RPMI7951 (cell line): Measurements from ENCODE around the gene METTL1. TPM values are rescaled to one million over a fixed set of nuclear protein-coding genes. Genes with fewer than 3 reads are reported as not detected.

Experiments
- DNase-seq: peaks from one replicate; pipeline ENCODE4 v3.0.0-alpha.2; 2012; ENCODE audit warnings: low read depth
- total RNA-seq: library from RNA; depleted of rRNA; stranded (reverse); fragments of >200 nt; shearing (Covaris generic); gene quantifications from 2 replicates; pipeline ENCODE4 v1.2.3, GENCODE V29; 2014

Gene METTL1
- total RNA-seq, 1 experiment from 2014 or later: 8.8 TPM

DNA sequence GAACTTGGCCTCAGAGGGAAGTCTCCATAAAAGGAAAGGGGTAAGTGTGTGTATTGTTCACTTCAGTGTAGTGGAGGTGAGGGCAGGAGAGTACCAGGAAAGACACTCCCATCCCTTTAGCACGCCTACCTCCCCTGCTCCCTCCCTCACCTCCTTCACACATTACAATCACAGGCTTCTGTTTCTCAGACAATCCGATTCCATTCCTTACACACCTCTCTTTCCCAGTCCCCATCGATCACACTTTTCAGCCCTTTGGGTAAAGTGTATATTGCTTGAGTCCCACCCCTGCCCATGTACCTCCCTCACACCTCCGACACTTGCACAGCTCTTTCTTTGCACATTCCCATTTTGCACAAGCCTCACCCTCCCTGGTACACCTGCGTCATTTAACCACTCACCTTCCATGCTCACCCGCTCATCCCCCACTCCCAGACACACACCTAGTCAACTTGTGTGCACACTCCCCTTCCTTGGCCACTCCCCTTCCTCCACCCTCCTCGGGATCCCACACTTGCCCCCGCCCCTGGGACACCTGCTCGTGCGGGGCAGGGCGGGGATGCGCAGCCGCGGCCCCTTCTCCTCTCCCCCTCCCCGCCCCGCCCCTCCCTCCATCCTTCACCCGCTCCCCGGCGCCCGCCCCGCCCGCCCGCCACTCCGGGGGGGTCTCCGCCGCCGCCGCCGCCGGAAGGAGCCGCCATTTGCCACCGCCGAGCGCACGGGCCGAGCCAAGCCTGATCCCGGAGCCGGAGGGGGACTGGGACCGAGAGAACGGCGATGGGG is 17.3 kb downstream of the METTL1 start, which contains the start of gene MARCHF9:
TSS of gene MARCHF9 (plus strand) at position 693 of the 783 bp plus-strand sequence. CDS start 426 bp downstream, outside the sequence.
- no peak for DNase-seq

DNA sequence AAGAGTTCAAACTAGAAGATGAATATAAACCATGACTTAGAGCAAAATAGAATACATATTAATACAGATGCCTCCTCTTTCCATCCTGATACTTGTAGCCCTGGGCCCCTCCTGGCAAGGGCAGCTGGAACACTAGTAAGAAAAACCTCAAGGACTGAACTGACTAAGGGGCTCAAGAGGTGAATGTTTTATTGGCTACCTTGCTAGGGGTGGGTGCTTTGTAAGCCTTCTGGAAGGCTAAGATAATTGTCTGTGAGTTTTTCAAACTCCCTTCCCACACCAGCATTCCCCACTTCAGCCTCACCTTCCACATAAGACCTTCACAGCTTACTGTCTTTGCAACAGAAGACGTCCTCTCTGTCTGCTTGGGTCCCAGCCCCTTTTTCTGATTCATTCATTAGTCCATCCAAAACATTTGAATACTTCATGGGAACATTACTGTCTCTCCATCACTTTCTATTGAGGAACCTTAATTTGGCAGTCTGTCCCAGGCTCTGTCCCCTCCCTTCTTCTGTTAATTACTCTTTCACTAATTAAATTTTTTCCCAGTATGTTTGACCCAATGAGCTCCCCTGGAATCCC is 18.1 kb downstream of the METTL1 start:
- DNase-seq: no peak

DNA sequence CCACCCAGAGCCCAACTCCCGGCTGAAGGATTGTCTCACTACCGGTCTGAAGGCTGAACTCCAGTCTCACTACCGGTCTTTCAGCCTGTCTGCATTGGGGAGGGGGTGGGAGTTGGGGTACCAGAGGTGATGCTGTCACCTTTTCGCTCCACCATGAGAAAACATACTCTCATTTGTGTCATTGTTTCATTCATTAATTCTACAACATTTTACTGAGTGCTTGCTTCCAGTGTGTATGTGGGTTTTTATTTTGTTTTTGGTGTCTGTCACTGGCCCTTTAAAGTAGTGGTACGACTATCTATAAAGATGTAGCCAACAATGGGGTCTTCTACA is 19.3 kb downstream of the METTL1 start:
- no peak for DNase-seq

DNA sequence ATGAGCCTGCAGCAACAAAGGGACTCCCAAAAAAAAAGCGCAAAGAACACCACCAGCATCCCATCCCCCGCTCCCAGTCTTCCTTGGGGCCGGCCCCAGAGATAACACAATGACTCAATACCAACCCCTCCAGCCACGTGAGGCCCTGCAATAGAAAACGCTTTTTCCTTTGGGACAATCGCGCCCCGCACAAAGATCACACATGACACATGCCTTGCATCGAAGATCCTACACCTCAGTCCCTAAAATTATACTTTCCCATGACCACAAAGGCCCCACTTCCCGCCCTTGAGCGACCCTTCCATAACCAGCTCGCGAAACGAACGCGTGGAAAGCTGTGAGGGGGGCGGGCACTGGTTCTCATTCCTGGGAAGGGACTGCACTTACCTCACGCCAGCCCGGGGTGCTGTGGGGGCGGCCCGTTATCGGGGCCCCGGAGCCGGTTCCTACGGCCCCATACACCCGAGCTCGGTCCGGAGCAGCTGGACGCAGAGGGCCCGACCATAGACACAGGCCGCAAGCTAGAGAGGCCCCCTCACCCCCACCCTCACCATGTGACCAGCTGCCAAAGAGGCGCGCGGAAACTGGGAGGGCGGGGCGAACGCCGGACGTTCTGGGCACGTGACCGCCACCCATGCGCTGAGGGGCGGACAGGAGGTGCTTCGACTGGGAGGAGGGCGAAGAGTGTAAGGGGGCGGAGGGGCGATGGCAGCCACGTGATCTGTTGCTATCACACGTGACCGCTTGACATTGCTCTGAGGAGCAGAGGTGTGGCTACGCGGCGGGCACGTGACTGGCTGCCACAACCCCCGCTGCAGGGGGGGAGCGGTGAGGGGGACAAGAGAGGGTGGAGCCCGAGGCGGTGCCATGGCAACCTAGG is 19.9 kb downstream of the METTL1 start, which contains the start of gene CDK4:
TSS of gene CDK4 (minus strand) at position 523 of the 880 bp plus-strand sequence. CDS start 593 bp downstream, outside the sequence.
- DNase-seq: peak; percentile 99

DNA sequence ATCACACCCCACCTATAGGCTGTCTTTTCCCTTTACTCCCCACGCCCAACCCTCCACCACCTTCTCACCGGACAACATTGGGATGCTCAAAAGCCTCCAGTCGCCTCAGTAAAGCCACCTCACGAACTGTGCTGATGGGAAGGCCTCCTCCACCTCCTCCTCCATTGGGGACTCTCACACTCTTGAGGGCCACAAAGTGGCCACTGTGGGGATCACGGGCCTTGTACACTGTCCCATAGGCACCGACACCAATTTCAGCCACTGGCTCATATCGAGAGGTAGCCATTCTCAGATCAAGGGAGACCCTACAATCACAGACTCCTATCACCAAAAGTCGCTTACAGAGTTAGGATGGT is 20.5 kb downstream of the METTL1 start:
- no peak for DNase-seq

DNA sequence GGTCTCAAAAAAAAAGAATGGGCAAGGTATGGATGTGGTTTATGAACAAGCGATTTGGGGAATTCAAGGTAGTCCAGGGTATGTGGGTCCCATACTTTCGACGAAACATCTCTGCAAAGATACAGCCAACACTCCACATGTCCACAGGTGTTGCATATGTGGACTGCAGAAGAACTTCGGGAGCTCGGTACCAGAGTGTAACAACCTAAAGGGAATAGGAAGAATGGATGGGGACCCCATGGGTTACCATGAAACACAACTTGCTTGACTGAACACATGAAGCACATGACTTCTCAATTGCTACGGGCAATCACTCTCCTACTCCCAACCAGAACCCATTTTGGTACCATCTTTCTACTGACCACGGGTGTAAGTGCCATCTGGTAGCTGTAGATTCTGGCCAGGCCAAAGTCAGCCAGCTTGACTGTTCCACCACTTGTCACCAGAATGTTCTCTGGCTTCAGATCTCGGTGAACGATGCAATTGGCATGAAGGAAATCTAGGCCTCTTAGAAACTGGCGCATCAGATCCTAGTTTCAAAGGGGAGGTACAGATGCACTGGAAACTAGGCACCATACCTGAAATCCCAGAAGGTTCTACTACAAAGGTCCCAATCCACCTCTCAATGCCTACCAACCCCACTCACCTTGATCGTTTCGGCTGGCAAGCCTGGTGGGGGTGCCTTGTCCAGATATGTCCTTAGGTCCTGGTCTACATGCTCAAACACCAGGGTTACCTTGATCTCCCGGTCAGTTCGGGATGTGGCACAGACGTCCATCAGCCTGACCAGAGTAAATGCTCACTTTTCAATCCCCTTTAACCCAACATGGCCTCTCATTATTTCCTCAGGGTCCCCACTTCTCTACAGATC is 21.1 kb downstream of the METTL1 start:
- DNase-seq: no peak

DNA sequence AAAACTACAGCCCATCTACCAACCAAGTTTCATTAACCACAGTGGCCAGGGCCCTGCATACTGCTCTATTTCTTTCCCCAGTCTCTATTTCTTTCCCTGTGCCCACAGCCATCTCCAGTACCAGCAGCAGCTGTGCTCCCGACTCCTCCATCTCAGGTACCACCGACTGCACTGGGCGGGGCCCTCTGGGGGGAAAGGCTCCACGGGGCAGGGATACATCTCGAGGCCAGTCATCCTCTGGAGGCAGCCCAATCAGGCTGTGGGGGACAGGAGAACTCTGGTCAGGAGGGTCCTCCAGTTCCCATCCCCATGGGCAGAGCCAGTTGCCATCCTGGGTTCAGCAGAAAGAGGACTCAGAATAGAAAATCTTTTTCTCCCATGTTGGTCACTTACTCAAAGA is 22.8 kb downstream of the METTL1 start:
- no peak for DNase-seq

DNA sequence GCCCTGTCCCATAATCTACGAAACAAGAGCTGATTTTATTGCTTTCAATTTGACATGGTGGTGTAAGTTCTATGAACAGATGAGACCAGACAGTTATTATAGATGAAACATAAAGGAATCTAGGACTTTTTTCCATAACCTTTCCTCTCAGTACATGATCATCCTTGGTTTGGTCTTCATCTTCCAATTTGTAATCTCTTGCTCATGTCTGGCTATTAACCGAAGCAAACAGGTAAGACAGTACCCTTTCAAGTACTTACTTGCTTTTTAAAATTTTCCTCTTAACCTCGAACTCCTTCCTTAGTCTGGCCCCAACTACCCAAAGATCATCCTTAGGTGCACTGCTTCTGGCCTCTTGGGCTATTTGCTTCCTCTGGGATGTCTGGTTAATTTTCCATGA is 25.9 kb downstream of the METTL1 start:
- no peak for DNase-seq

DNA sequence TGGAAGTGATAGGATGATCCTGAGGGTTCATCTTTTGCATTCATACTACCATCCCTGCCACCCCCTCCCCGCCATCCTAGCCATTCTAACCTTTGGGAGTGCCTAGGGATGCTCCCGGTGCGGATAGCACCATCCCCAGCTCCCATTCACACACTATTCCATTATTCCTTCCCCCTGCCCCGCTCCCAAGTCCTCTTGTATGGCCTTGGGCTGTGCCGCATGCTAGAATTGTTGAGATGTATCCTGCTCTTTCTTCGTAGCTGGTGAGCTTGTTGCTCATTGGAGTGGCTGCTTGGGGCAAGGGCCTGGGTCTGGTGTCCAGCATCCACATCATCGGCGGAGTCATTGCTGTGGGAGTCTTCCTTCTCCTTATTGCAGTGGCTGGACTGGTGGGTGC is 26.4 kb downstream of the METTL1 start:
- DNase-seq: no peak

DNA sequence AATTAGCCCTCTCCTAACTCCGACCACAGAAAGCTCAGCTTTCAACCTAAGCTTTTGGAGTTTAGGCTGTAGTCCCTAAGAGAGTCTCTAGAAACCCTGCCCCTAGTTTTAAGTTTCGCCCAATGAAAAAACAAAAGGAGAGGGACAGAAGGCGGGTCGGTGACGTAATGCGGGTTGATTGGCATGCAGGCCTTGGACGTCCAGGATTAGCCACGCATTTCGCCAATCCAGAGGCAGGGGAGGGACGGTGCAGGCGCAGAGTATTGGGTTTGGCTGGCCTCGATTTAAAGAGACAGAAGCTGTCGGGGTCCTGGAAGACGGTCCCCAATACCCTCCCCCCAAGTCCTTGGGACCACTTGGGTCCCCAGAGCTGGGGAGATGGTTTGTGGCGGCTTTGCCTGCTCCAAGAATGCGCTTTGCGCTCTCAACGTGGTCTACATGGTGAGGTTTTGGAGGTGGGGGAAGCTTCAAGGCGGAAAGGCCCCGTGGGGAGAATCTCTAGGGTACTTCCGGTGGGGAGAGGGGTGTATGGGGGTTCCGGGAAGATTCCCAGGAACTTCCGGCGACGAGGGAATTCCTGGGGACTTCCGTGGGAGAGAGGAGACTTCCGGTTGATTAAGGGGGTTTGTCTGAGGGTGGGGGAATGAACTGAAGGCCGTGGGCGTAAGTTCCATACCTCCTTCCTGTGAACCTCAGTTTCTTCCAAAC is 27.0 kb downstream of the METTL1 start, which contains the start of gene TSPAN31:
TSS of gene TSPAN31 (plus strand) at position 263 of the 708 bp plus-strand sequence. CDS start at position 379, 116 bp downstream.
- peak; percentile 98 for DNase-seq

DNA sequence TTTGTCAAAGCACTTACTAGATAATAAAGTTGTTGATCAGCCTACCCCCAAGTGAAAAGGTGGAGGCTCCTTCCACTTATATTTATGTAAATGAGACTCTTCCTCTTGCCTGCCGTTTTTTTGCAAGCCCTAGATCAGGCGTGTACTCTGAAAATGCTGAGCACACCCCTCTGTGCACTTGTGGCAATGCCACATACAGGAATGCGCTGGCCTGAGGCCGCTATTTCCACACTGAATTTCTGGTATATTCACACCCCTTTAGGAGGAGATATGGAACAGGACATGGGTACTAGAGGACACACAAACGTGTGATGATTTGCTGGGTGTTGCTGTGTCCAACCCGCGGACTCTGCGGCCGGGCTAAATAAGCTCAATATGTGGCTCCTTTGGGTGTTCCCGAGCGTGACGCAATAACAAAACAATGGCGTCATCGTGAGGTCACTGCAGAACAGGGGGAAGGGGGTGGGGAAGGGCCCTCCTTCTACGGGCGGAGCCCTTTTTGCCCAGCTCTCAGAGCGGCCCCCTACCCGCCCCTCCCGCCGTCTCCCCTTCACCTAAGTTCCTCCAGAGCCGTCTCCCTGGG is 27.6 kb downstream of the METTL1 start:
- no peak for DNase-seq

DNA sequence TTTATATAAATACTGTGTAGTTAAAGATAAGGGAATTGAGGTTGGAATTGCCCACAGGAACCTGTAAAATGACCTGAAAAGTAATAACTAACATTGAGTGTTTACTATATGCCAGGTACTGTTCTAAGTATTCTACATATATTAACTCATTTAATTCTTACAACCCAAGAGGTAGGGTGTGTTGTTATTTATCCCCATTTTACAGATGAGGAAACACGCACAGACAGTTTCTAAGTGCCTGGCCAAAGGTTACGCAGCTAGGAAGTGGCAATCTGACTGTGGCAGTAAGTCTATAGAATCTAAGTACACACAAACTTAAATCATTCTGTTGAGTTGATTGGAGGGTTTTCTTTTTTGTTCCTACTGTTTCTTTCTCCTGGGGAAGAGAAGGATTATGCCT is 28.1 kb downstream of the METTL1 start:
- no peak for DNase-seq

DNA sequence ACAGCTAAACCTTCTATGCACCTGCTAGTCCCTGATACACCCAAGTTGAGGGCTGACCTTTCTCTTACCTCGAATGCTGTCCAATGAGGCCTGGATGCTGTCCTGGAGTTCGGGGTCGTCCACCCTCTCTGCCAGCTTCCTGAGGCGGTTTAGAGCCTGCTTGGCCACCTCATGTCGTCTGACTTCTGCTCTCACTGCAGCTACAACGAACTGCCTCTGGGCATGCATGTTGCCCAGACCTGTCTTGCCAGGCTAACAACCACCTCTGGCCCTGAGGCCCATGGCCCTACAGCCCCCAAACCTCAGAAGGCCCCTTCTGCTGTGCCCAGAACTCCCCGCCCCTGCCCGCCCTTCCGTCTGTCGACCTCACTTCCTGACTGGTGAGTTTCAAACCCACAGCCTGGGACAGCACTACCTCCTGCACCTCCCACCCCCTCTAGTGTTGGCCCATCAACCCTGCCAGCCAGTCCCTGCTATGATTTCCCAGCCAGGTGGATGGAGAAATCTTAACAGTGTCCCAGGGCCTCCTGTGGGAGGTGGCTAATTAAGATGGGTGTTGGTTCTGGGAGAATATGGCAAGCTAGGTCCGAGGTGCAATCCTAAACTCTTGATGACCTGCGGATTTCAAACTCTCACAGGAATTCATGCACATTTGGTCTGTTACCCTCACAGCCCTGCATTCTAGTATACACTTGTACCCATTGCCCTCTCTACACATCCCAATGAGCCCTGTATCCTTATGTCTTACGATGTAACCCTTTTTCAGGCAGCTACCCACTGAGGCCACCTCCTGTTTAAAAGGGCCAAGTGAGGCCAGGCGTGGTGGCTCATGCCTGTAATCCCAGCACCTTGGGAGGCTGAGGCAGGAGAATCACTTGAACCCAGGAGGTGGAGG is 29.8 kb downstream of the METTL1 start:
- no peak for DNase-seq

DNA sequence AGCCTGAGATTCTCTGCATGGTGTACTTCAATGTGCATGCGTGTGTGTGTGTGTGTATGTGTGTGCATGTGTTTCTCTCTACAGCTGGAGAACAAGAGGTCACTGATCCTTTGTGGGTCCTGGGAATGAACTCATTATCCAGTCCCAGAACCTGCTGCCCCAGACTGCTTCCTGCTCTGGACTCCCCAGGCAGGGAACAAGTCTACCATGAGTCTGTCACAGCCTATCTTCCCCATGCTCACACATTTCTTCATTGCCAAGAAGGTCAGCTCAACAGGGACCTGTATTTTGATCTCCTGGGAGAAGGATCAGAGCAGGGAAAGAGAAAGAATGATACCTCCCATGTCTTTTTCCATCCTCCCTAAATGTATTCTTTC is 30.5 kb downstream of the METTL1 start:
- no peak for DNase-seq

DNA sequence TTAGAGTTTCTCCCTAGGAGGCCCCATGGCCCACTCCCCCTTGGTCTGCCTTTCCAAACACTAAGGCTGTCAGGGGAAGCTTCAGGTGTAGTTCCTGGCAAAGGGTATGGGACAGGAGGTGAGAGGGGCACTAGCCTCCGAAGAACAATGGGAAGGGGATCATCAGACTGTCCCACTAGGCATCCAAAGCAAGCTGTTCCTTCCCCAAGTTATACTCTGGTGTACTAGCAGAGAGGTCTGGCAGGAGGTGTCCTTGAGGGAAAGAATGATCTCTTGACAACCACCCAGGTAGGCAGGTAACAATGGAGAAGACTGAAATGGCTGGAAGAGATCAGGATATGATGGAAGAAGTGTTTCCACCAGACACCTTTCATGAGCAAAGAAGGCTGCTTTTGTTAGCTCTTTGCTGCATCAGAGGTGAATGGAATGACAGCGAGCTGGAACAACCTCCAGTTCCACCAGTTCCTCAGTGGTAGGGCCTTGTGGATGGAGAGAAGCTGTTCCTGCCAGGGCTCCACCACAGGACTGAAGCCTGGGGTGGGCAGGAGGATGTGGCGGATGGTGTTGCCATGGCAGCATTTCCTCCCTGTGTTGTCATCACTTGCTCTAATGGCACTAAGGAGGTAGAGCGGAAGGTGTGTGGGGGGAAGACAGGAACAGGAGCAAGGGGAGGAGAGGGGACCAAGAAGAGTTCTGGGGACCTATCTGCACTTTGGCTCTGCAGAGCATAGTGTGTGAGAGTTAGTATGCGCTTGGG is 31.1 kb downstream of the METTL1 start:
- DNase-seq: no peak

DNA sequence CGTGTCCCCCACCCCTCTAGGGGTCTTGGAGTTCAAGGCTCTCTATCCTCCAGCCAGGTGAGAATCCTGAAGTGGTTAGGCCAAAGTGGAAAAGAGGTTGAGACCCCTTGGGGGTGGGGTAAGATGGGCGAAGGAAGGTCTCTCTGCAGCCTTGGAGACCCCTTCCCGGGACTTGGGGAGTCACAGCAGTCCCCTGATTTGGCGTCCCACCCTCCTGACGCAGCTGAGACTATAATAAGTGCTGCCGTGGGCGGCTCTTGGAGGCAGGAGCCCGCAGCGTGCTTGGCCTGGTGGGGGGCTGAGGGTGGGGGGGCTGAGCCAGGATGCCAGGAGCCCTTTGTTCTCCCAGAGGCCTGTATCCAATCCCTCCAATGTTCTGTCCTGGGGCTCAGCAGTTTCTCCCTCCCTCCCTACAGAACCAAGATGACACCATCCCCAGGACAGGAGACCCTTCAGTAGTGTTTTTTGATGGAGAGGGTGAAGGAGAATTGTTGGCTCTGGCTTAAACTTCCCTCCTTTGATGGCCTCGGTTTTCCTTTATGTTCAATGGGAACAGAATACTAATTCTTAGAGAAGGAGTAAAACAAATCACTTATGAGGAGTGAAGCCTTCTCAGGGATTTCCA is 31.9 kb downstream of the METTL1 start:
- DNase-seq: no peak

DNA sequence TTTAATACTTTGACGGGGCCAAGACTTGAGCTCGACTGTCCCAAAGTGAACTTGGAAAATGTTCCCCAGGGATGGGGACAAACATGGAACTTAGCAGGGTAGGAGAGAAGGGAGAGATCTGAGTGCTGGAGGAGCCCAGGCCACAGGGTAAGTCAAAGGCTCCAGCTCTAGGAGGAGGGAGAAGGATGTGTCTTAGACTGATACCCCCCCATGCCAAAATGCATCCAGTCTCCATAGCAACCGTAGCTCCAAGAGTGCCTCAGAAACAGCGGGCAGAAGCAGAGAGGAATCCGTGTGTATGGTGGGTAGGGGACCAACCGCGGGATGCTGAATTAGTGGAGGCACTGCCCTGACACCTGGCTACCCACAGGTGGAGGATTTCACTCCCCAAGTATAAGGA is 32.5 kb downstream of the METTL1 start:
- no peak for DNase-seq

DNA sequence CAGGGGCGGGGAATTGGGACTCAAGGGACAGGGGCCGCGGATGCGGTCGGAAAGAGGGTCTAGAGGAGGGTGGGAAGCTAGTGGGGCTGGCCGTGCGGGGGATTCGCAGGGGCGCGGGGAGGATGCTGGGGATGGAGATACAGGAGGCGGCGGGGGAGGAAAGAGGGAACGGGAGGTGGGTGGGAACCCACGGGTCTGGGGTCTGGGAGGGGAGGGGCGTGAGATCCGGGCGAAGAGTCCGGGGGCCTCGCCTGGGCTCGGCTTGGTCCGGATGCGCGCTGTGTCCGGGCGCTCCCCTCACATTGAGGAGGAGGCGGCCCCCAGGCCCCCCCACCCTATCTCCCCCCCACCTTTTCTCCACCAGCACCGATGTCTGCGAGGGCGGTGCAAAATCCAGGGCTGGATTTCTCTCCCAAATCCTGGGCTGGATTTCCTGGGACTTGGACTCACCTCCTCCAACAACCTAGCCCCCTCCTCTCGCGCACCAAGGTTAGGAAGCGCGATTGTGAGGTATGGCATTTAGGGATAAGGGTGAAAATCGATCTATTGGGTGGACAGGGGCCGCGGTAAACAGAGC is 33.2 kb downstream of the METTL1 start, which contains the start of gene AGAP2:
TSS of gene AGAP2 (minus strand) at position 82 of the 577 bp plus-strand sequence. CDS start 496 bp downstream, outside the sequence.
- DNase-seq: peak; percentile 21
